ENCODE data around the gene FOXE1.

FOXE1 gene

DNA sequence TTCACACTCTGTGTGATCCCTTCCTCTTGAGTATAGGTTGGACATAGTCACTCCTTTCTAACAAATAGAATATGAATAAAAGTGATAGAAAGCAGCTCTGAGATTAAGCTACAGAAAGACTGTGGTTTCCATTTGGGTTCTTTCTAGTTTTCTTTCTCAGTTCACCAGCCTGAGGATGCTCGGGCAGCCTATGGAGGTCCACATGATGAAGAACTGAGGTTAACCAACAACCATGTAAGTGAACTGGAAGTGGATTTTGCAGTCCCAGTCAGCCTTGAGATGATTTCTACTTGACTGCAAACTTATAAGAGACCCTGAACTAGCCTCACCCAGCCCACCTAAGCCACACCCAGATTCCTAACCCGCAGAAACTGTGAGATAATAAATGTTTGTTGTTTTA, 10.1 kb upstream of the FOXE1 start:
- H3K36me3 Mint-ChIP-seq: no peaks in the 10 kb centered on the region
- H3K27me3 Mint-ChIP-seq: peaks cover 59% of the 10 kb centered on the region
- H3K4me3 Mint-ChIP-seq: no peak overlapping the region

DNA sequence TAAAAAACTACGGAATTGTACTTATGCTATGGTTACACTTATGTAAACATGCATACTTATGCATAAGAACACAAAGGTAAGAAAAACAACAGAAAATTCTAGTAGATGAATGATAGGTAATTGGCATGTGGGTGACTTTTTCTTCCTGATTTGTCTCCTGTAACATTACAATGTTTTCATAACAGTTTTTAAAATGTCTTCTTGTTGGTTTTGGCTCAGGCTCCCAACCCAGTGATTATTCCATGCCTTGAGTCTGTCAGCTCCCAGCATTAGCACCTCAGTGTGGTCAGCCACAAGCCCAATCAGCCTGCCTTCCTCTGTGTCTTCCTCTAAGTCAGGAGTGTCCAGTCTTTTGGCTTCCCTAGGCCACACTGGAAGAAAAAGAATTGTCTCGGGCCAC, 7.9 kb upstream of the FOXE1 start:
- Mint-ChIP-seq H3K4me3 (no peak overlapping the region), H3K27ac (no peak overlapping the region), H3K27me3 (peaks cover 67% of the 10 kb centered on the region), H3K36me3 (no peaks in the 10 kb centered on the region), H3K4me1 (peaks cover 7% of the 10 kb centered on the region), H3K9me3 (no peaks in the 10 kb centered on the region)

More for the DNA sequence above, 10.1 kb upstream of the FOXE1 start:
- no peaks in the 10 kb centered on the region for H3K4me1 Mint-ChIP-seq
- no peak overlapping the region for H3K27ac Mint-ChIP-seq
- no peaks in the 10 kb centered on the region for H3K9me3 Mint-ChIP-seq

DNA sequence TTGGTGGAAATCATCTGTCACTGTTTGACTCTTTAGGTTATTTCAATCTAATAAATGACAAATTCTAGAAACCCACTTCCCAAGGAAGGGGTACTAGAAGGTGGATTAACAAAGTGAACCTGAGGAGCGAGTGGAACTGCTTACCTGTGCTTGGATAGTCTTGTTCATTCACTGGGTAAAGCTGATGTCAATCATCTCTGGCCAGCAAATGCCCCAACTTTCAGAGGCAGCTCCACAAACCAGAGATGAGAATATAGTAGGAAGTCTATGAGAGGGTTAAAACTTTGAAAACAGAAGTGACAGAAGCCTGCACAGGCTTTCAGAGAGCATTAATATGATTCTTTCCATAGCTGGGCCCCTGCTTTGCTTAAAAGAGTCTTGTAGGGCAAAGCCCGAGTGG, 7.3 kb upstream of the FOXE1 start:
- H3K4me1 Mint-ChIP-seq: peaks cover 7% of the 10 kb centered on the region
- H3K4me3 Mint-ChIP-seq: no peak overlapping the region
- no peaks in the 10 kb centered on the region for H3K9me3 Mint-ChIP-seq
- H3K27me3 Mint-ChIP-seq: peaks cover 67% of the 10 kb centered on the region
- no peak overlapping the region for H3K27ac Mint-ChIP-seq
- H3K36me3 Mint-ChIP-seq: no peaks in the 10 kb centered on the region

DNA sequence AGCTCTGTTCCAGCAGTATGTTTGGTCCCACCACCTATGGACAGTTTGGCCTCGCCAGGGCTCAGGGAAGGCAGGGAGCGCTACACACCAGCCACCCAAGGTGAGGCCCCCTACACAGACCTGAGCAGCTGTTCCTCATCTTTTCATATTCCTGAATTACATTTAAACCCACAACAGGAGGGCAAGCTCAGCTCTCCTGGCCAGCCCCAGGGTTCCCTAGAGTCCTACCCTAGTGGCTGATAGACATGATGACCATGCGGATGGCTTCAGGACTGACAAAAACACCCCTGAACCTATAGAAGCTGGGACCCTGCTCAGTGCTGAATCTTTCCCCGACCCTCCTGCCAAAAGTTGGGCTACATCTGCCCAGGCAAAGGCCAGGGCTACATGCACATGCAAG, 6.7 kb upstream of the FOXE1 start:
- Mint-ChIP-seq H3K27me3 (peaks cover 65% of the 10 kb centered on the region), H3K4me1 (peaks cover 7% of the 10 kb centered on the region), H3K9me3 (no peaks in the 10 kb centered on the region), H3K4me3 (no peak overlapping the region), H3K27ac (no peak overlapping the region), H3K36me3 (no peaks in the 10 kb centered on the region)

DNA sequence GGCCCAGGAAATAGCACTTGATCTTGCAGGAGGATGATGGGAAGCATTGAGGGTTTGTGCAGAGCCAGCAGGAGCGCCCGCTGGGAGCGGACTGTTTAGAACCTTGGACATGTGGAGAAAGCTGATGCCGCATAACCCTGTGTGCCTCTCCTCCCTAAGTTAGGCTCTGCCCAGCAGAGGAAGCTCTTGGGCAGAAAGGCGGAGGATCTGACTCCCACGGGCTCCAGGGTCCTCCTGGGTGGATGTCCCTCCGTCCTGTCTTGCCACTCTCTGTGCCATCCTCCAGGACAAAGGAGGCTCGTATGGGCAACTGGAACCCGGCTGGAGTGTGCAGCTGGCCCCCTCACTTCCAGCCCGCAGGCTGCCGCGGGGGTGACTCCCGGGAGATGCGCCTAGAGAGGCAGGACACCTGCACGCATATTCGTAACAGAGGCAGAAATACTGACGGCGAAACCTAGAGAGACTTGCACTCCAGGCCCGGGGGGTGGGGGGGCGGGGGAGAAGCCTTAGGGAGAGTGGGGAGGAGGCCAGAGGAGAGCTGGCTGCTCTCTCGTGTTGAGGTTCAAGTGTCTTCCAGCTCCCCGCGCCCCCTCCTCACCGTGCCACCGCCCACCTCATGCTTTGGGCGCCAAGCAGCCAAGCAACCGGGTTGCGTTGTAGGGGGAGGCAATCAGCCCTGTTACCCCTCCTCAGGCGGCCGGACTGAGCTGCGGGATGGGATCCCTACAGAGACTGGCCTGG, 5.4 kb upstream of the FOXE1 start:
- peak overlapping the region; percentile 4 for H3K4me3 Mint-ChIP-seq
- peaks cover 65% of the 10 kb centered on the region for H3K27me3 Mint-ChIP-seq
- H3K36me3 Mint-ChIP-seq: no peaks in the 10 kb centered on the region
- no peak overlapping the region for H3K27ac Mint-ChIP-seq
- H3K4me1 Mint-ChIP-seq: peaks cover 12% of the 10 kb centered on the region
- no peaks in the 10 kb centered on the region for H3K9me3 Mint-ChIP-seq

DNA sequence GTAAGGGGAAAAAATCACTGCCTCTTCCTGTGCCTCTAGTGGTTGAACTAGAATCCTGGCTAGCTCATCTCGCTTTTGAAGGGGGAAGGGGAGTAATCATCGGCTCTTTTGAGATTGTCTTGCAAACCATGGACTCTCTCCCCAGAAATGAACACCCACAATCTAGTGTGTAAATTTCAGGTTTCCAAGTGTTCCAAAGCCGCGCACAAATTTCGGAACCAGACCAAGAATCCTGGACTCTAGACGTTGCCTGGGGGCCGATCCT, 4.9 kb upstream of the FOXE1 start:
- H3K36me3 Mint-ChIP-seq: no peaks in the 10 kb centered on the region
- peaks cover 60% of the 10 kb centered on the region for H3K27me3 Mint-ChIP-seq
- H3K4me3 Mint-ChIP-seq: no peak overlapping the region
- H3K9me3 Mint-ChIP-seq: no peaks in the 10 kb centered on the region
- H3K4me1 Mint-ChIP-seq: peaks cover 12% of the 10 kb centered on the region
- no peak overlapping the region for H3K27ac Mint-ChIP-seq

DNA sequence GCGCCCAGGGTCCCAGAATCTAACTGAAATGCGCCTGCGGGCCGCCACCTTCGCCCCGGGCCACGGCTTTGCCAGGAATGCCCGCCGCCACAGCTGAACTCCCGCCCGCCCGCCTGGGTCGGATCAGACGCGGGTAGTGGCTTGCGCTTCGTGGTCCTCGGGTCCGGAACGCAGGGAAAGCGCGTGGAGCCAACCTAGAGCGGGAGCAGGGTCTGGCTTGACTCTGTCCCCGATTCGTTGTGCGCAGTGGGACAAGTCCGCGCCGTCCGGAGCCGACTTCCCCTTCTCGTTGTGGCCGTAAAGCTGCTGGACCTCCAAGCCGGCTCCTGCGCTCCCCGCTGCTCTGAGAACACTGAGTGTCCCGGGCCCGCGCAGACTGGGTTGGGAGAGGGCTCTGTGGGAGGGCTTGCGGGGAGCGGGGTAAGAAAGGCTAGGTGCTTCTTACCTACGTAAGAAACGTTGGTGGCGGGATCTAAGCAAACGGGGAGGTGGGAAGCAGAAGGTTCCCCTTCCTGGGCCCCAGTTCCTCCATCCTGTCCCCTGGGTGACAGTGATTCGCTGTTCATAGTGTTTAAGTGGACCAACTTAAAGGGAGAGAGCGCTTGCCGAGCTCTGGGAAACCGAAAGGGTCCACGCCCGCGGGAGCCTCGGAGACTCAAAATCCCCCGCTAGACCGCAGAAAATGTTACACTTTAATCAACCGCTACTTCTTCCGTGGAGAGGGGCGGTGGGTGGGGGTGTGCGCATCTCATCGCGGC, 4.4 kb upstream of the FOXE1 start:
- Mint-ChIP-seq H3K4me3 (peak overlapping the region; percentile 76), H3K4me1 (peaks cover 12% of the 10 kb centered on the region), H3K27me3 (peaks cover 58% of the 10 kb centered on the region), H3K27ac (no peak overlapping the region), H3K36me3 (no peaks in the 10 kb centered on the region), H3K9me3 (no peaks in the 10 kb centered on the region)

DNA sequence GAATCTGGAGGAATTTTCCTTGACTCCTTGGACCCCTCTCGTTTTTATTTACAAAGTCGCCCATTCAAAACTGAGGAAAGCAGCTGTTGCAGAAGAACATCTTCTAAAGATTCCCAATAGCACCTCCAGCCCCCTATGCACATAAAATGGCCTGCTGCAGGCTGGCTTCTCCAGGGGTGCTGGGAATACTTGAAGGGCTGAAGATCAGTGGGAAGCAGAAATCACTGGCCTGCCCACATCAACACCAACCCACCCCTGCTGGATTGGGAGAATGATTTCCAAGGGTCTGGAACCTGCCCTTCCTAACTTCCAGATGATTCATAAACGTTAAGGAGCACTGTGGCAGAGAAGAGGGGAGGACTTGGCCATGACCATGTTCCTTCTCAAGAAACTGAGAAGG, 3.0 kb upstream of the FOXE1 start:
- Mint-ChIP-seq H3K27ac (no peak overlapping the region), H3K4me1 (peaks cover 15% of the 10 kb centered on the region), H3K9me3 (no peaks in the 10 kb centered on the region), H3K4me3 (no peak overlapping the region), H3K36me3 (no peaks in the 10 kb centered on the region), H3K27me3 (peaks cover 61% of the 10 kb centered on the region)

DNA sequence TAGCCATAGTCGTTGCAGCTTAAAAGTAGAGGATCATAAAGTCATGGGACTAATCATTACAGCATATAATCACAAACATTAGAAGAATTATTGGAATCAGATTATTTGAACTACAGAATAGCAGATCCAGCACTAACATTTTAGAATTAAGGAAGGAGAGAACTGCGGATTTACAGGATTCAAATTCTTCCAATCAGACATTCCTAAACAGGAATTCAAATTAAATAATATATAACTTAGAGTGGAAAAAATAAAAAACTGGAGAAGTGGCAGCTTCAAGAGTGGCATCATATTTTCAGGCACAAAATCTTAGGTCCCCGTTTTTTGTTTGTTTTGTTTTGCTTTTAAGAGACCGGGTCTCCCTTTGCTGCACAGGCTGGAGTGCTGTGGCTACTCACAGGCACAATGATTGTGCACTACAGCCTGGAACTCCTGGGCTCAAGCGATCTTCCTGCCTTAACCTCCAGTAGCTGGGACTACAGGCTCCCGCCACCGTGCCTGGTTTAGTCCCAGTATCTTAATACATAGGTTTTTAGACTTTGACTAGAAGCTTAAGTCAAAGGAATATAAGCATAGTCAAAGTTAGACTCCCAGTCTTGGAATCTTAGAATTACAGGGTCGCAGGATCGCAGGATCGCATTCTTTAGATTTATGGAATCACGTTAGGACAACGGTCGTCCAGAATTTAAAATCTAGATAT, 2.1 kb upstream of the FOXE1 start:
- H3K27ac Mint-ChIP-seq: no peak overlapping the region
- H3K9me3 Mint-ChIP-seq: no peaks in the 10 kb centered on the region
- H3K36me3 Mint-ChIP-seq: no peaks in the 10 kb centered on the region
- no peak overlapping the region for H3K4me3 Mint-ChIP-seq
- H3K27me3 Mint-ChIP-seq: peaks cover 61% of the 10 kb centered on the region
- H3K4me1 Mint-ChIP-seq: peaks cover 15% of the 10 kb centered on the region

DNA sequence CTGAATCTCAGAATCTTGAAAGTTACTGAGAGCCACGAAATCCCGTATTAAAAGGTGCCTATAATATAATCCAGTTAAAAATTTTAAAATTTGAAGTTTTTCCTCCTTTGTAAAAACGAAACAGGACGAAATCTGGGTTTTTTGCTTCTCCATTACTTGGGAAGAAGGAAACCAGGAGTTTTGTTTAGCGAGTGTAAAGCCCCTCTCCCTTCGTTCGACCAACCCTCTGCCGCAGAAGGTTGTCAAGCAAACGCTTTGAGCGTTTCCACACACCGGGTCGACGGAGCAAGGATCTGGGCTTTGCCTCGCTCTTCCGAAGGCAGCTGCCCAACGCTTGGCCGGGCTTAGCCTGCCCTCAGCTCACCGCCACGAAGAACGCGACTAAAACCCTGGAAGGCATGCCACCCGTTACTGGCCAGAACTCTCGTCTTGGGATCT, 1.6 kb upstream of the FOXE1 start:
- Mint-ChIP-seq H3K9me3 (no peaks in the 10 kb centered on the region), H3K27ac (no peak overlapping the region), H3K27me3 (peaks cover 61% of the 10 kb centered on the region), H3K4me3 (peak overlapping the region; percentile 19), H3K4me1 (peaks cover 15% of the 10 kb centered on the region), H3K36me3 (no peaks in the 10 kb centered on the region)

DNA sequence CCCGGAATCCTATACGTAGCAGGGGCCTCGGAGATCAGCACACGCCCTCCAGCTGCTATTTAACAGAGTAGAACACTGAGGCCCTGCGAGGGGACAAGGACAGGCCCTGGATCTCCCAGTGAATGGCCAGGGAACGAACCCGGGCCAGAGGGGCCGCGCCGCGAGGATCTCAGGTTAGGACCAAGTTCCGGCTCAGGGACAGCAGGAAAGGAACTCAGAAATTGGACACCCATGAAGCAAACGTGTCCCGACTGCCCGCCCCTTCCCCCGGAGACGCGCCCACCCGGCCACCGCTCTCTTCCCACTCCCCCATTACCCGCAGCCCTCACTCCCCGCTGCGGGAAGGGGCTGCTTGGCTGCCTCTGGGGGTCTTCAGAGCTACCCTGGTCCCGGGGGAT, 1.0 kb upstream of the FOXE1 start:
- H3K9me3 Mint-ChIP-seq: no peaks in the 10 kb centered on the region
- H3K36me3 Mint-ChIP-seq: no peaks in the 10 kb centered on the region
- H3K4me3 Mint-ChIP-seq: no peak overlapping the region
- H3K4me1 Mint-ChIP-seq: peaks cover 15% of the 10 kb centered on the region
- no peak overlapping the region for H3K27ac Mint-ChIP-seq
- H3K27me3 Mint-ChIP-seq: peaks cover 62% of the 10 kb centered on the region

DNA sequence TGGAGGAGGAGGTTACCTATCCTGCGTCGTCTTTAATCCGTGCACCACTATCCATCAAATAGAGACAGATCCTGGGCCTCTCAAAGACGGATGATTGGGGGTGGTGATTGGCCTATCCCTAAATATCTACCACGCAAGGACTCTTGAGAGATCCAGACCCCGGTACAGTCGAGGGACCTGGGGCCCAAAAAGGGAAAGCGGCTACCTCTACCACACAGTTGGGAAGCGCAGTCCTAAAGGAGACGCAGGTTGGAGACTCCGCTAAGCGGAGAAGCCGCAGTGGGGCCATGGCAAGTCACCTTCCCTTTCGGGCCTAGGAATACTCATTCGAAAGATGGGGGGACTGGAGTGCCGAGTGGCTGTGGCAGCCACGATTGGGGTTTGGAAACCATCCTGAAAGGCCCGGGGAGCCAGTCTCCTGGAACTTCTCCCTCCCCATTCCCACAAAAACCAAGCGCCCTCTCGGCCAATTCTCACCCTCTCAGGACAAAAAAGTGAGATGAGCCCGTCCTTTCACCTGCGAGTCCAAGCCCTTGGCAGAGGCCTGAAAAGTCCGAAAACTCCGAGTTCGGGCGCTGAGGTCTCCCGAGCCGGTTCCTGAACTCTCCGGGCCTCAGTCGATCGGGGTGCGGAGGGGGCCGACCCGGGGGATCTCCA, 499 bp upstream of the FOXE1 start:
- Mint-ChIP-seq H3K4me1 (peaks cover 20% of the 10 kb centered on the region), H3K36me3 (no peaks in the 10 kb centered on the region), H3K27me3 (peaks cover 61% of the 10 kb centered on the region), H3K4me3 (peak overlapping the region; percentile 44), H3K9me3 (no peaks in the 10 kb centered on the region), H3K27ac (no peak overlapping the region)

DNA sequence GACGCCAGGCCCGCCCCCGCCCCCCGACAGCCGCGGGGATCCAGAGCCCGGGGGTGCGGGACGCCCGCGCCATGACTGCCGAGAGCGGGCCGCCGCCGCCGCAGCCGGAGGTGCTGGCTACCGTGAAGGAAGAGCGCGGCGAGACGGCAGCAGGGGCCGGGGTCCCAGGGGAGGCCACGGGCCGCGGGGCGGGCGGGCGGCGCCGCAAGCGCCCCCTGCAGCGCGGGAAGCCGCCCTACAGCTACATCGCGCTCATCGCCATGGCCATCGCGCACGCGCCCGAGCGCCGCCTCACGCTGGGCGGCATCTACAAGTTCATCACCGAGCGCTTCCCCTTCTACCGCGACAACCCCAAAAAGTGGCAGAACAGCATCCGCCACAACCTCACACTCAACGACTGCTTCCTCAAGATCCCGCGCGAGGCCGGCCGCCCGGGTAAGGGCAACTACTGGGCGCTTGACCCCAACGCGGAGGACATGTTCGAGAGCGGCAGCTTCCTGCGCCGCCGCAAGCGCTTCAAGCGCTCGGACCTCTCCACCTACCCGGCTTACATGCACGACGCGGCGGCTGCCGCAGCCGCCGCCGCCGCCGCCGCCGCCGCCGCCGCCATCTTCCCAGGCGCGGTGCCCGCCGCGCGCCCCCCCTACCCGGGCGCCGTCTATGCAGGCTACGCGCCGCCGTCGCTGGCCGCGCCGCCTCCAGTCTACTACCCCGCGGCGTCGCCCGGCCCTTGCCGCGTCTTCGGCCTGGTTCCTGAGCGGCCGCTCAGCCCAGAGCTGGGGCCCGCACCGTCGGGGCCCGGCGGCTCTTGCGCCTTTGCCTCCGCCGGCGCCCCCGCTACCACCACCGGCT, 1.0 kb downstream of the FOXE1 start:
- H3K27ac Mint-ChIP-seq: peak overlapping the region; percentile 70
- peaks cover 63% of the 10 kb centered on the region for H3K27me3 Mint-ChIP-seq
- no peaks in the 10 kb centered on the region for H3K9me3 Mint-ChIP-seq
- peak overlapping the region; percentile 93 for H3K4me3 Mint-ChIP-seq
- H3K4me1 Mint-ChIP-seq: peaks cover 20% of the 10 kb centered on the region
- no peaks in the 10 kb centered on the region for H3K36me3 Mint-ChIP-seq

DNA sequence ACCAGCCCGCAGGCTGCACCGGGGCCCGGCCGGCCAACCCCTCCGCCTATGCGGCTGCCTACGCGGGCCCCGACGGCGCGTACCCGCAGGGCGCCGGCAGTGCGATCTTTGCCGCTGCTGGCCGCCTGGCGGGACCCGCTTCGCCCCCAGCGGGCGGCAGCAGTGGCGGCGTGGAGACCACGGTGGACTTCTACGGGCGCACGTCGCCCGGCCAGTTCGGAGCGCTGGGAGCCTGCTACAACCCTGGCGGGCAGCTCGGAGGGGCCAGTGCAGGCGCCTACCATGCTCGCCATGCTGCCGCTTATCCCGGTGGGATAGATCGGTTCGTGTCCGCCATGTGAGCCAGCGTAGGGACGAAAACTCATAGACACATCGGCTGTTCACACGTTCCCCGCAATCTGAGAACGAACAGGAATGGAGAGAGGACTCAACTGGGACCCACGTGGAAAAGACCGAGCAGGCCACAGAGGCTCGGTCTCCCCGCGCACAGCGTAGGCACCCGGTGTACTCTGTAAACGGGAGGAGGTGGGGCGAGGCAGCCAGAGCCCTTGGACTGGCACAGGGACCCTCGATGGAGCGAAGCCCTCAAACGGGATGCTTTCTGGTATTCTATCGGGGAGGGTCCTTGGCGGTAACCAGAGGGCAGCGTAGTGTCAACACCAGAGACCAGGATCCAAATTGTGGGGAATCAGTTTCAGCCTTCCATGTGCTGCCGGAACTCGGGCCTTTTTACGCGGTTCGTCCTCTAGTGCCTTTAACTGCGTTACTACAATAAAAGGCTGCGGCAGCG, 1.9 kb downstream of the FOXE1 start:
- Mint-ChIP-seq H3K27me3 (peaks cover 63% of the 10 kb centered on the region), H3K9me3 (no peaks in the 10 kb centered on the region), H3K27ac (no peak overlapping the region), H3K4me1 (peaks cover 19% of the 10 kb centered on the region), H3K4me3 (peak overlapping the region; percentile 19), H3K36me3 (no peaks in the 10 kb centered on the region)
